ENCODE results near the gene RGS19.

GRCh38 chr20:64047046-64047389, 32.3 kb downstream of the RGS19 start:
- no peak for TF ChIP-seq POLR2A (IDR thresholded peaks at IDR 0.05)
- TF ChIP-seq CTCF (IDR thresholded peaks at IDR 0.05): no peak

Measured in body of pancreas (tissue), 4 donors.